Neural progenitor cell (in vitro differentiated cells): ENCODE data around the gene LRCH4.

Experiments
- CTCF ChIP-seq: fragments of 200-600 bp; sonication (generic); IDR thresholded peaks from 2 replicates; pipeline ENCODE4 v1.5.1; 2017; ENCODE audit warnings: antibody characterized with exemption, mild to moderate bottlenecking
- EZH2 ChIP-seq: fragments of 200-600 bp; sonication (generic); IDR thresholded peaks from 2 replicates; pipeline ENCODE4 v1.6.1; 2017; ENCODE audit warnings: antibody characterized with exemption, mild to moderate bottlenecking, moderate library complexity

DNA sequence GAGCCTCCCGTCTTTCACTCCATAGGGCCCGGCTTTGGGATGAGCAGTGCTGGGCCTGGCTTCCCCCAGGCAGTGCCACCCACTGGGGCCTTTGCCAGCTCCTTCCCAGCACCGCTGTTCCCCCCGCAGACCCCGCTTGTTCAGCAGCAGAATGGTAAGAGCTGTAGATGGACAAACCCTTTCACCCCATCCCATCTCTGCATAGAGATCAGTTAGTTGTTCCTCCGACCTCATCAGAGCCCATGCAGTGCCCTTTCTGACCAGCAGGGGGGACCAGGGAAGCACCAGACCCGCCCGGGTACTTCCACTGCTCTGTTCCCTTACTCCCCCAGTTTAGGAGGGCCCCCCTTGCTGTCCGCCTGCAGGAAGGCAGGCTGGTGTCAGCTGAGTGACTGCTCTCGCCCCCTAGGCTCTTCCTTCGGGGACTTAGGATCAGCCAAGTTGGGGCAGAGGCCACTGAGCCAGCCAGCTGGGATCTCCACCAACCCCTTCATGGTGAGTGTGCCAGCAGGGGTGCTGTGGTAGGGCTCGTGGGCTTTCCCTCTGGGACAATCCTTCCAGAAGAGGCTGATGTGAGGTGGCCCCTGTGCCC, 22.0 kb downstream of the LRCH4 start:
- TF ChIP-seq EZH2, result no peak
- peak; percentile 82 for TF ChIP-seq CTCF
